OCI-LY7 (cell line): ENCODE data around the gene ZBTB5.

ENCODE experiments used
- CTCF ChIP-seq: fragments of 200-600 bp; sonication (generic); conservative IDR thresholded peaks from 2 replicates; pipeline ENCODE4 v1.5.1; 2014; ENCODE audit warnings: mild to moderate bottlenecking, antibody characterized with exemption, low read length, moderate library complexity, mixed read lengths
- EZH2phosphoT487 ChIP-seq: fragments of 200-600 bp; sonication (generic); IDR thresholded peaks from 2 replicates; pipeline ENCODE4 v1.6.1; 2018; ENCODE audit warnings: low read depth, borderline replicate concordance, mild to moderate bottlenecking, mixed run types, antibody characterized with exemption, low read length, moderate library complexity, mixed read lengths

DNA sequence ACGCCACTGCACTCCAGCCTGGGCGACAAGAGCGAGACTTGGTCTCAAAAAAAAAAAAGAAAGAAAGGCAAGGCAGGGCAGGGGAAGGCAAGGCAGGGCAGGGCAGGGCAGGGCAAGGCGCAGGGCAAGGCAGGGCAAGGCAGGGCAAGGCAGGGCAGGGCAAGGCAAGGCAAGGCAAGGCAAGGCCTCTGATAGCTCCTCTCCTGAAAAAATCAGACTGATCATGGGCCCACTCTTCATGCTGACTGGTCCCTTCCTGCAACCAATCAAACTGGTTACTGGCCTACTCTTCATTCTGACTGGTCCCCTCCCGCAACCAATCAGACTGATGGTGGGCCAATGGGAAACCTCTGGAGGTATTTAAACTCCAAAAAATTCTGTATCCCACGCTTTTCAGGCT is 3.4 kb upstream of the ZBTB5 start:
- no peak for TF ChIP-seq CTCF
- TF ChIP-seq EZH2phosphoT487, result no peak
